ENCODE measurements around the gene MAP4K2.

DNA sequence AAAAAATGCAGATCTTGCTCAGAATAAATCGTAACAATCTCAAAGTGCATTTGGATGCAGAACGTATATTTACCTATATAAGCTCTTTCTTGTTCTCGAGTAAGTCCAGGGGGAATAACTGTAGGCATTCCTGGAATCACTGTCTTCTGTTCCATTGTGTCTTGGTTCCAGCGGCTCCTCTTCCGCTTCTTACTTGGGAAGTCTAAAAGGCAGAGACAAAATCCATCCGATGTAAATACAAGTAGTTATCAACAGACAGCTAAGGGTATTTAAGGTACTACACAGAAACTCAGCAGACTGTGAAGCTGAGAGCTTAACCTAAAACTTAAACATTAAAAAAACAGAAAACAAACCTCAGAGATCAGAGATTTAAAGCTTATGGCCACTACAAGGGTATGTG is 26.6 kb downstream of the MAP4K2 start:
- TF ChIP-seq, protein P1, sequence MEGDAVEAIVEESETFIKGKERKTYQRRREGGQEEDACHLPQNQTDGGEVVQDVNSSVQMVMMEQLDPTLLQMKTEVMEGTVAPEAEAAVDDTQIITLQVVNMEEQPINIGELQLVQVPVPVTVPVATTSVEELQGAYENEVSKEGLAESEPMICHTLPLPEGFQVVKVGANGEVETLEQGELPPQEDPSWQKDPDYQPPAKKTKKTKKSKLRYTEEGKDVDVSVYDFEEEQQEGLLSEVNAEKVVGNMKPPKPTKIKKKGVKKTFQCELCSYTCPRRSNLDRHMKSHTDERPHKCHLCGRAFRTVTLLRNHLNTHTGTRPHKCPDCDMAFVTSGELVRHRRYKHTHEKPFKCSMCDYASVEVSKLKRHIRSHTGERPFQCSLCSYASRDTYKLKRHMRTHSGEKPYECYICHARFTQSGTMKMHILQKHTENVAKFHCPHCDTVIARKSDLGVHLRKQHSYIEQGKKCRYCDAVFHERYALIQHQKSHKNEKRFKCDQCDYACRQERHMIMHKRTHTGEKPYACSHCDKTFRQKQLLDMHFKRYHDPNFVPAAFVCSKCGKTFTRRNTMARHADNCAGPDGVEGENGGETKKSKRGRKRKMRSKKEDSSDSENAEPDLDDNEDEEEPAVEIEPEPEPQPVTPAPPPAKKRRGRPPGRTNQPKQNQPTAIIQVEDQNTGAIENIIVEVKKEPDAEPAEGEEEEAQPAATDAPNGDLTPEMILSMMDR (IDR thresholded peaks at IDR 0.05; ENCODE audit: low read length): no peak
- no peak for TF ChIP-seq EZH2phosphoT487 (IDR thresholded peaks at IDR 0.05; ENCODE audit: low read length)

All from MM.1S (cell line).